Gastroesophageal sphincter (tissue), 4 donors: Measurements from ENCODE around the gene P4HA3. TPM values are rescaled to one million over a fixed set of nuclear protein-coding genes. Genes with fewer than 3 reads are reported as not detected.

Experiments used
- ATAC-seq: fragments of 150-250 bp; one replicate; pipeline ENCODE4 v1.9.1; 2016; ENCODE audit warnings: mild to moderate bottlenecking, moderate library complexity
- H3K27ac ChIP-seq, 4 donors: fragments of 200-600 bp; sonication (generic) in 3 of 4; 1 replicate in 3 of 4; 2 replicates in 1 of 4; pipeline ENCODE4 v1.5.1; 2016 to 2019
- H3K27me3 ChIP-seq: fragments of 200-600 bp; sonication (generic); one replicate; pipeline ENCODE4 v1.5.1; 2019
- H3K36me3 ChIP-seq, 2 donors: fragments of 200-600 bp; sonication (generic); one replicate each; pipeline ENCODE4 v1.5.1; 2019; ENCODE audit warnings: control low read depth in 1 of 2
- H3K4me1 ChIP-seq, 3 donors: fragments of 200-600 bp; sonication (generic); 1 replicate in 2 of 3; 2 replicates in 1 of 3; pipeline ENCODE4 v1.5.1; 2016 to 2019; ENCODE audit warnings: control low read depth in 2 of 3
- H3K4me3 ChIP-seq, 2 donors: fragments of 200-600 bp; sonication (generic); one replicate each; pipeline ENCODE4 v1.5.1; 2019; ENCODE audit warnings: mild to moderate bottlenecking in 1 of 2, moderate library complexity in 1 of 2
- H3K9me3 ChIP-seq, 3 donors: fragments of 200-600 bp; sonication (generic); one replicate each; pipeline ENCODE4 v1.5.1; 2017 to 2019; ENCODE audit warnings: control low read depth in 2 of 3
- CTCF ChIP-seq, 4 experiments: fragments of 200-600 bp in 2 of 4; fragments of 450-650 bp in 2 of 4; sonication (generic) in 1 of 4; IDR thresholded peaks; one replicate each; pipeline ENCODE4 v1.5.1; 2017 to 2019; ENCODE audit warnings: antibody characterized with exemption in 4 of 4, mild to moderate bottlenecking in 2 of 4, moderate library complexity in 2 of 4
- EP300 ChIP-seq: sonication (generic); formaldehyde crosslinking; IDR thresholded peaks from one replicate; pipeline ENCODE4 v1.6.1; 2017; ENCODE audit warnings: antibody characterized with exemption, mild to moderate bottlenecking
- POLR2A ChIP-seq, 2 donors: fragments of 450-650 bp; IDR thresholded peaks; one replicate each; pipeline ENCODE4 v1.6.1; 2017; ENCODE audit warnings: antibody characterized with exemption in 2 of 2, mild to moderate bottlenecking in 2 of 2, moderate library complexity in 1 of 2
- POLR2AphosphoS5 ChIP-seq: sonication (generic); formaldehyde crosslinking; IDR thresholded peaks from one replicate; pipeline ENCODE4 v1.6.1; 2017; ENCODE audit warnings: antibody characterized with exemption
- WGBS, 2 donors: methylation state at CpG; one replicate each; pipeline ENCODE4 v1.1.5; 2018; ENCODE audit warnings: low coverage in 1 of 2; 5-methylcytosine and 5-hydroxymethylcytosine counted together
- total RNA-seq, 4 donors: library from RNA; depleted of rRNA; stranded (reverse); fragments of >200 nt; gene quantifications; one replicate each; pipeline ENCODE4 v1.1.0, GENCODE V29; 2016

The P4HA3 gene
- total RNA-seq, 4 donors from 2014 or later, result 0.69 to 2.9 (median 0.94) TPM; not detected in 1

GRCh38 chr11:74345420-74345819 is 34.0 kb upstream of the P4HA3 start:
- Histone ChIP-seq H3K9me3 (no peaks in the 10 kb centered on the region), H3K4me3 (no peak overlapping the region), H3K27me3 (no peaks in the 10 kb centered on the region), H3K27ac (no peak overlapping the region), H3K4me1 (no peaks in the 10 kb centered on the region), H3K36me3 (peaks cover 0 to 4% of the 10 kb centered on the region in 2 donors)
- WGBS, 2 donors, result 15 to 26% methylated on average over 1 of the region's 1 CpG
- TF ChIP-seq POLR2AphosphoS5 (no peak), POLR2A (IDR thresholded peaks at IDR 0.05) (no peak), EP300 (no peak), CTCF (IDR thresholded peaks at IDR 0.05) (no peak)
- ATAC-seq, result no peak

- Histone ChIP-seq H3K4me3 (no peak overlapping the region), H3K9me3 (no peaks in the 10 kb centered on the region), H3K36me3 (peaks cover 0 to 10% of the 10 kb centered on the region in 2 donors), H3K4me1 (no peaks in the 10 kb centered on the region), H3K27ac (no peak overlapping the region), H3K27me3 (no peaks in the 10 kb centered on the region)
- TF ChIP-seq POLR2AphosphoS5 (no peak), CTCF (IDR thresholded peaks at IDR 0.05) (no peak), EP300 (no peak), POLR2A (IDR thresholded peaks at IDR 0.05) (no peak)
- 25 to 53% methylated on average over 1 of the region's 1 CpG for WGBS, 2 donors
- ATAC-seq, result no peak
These were observed 30.5 kb upstream of the P4HA3 start for GRCh38 chr11:74341921-74342320.

GRCh38 chr11:74339619-74340018 is 28.2 kb upstream of the P4HA3 start:
- Histone ChIP-seq H3K4me1 (no peaks in the 10 kb centered on the region), H3K4me3 (no peak overlapping the region), H3K27me3 (no peaks in the 10 kb centered on the region), H3K27ac (no peak overlapping the region), H3K36me3 (peaks cover 0 to 12% of the 10 kb centered on the region in 2 donors), H3K9me3 (no peaks in the 10 kb centered on the region)
- TF ChIP-seq EP300, result no peak
- ATAC-seq, result no peak

GRCh38 chr11:74338963-74339362 is 27.5 kb upstream of the P4HA3 start:
- peaks cover 0 to 12% of the 10 kb centered on the region in 2 donors for H3K36me3 ChIP-seq
- no peak overlapping the region for H3K27ac ChIP-seq
- no peaks in the 10 kb centered on the region for H3K4me1 ChIP-seq
- no peaks in the 10 kb centered on the region for H3K27me3 ChIP-seq
- no peak for ATAC-seq
- H3K9me3 ChIP-seq, result no peaks in the 10 kb centered on the region
- WGBS, 2 donors, result 61 to 82% methylated on average over 6 of the region's 6 CpGs
- H3K4me3 ChIP-seq, result no peak overlapping the region
- TF ChIP-seq EP300, result no peak
- TF ChIP-seq POLR2AphosphoS5, result no peak
- TF ChIP-seq CTCF (IDR thresholded peaks at IDR 0.05), result no peak
- no peak for TF ChIP-seq POLR2A (IDR thresholded peaks at IDR 0.05)

GRCh38 chr11:74333193-74333592 is 21.8 kb upstream of the P4HA3 start:
- no peaks in the 10 kb centered on the region for H3K27me3 ChIP-seq
- no peak for ATAC-seq
- TF ChIP-seq POLR2A (IDR thresholded peaks at IDR 0.05), result no peak
- TF ChIP-seq POLR2AphosphoS5, result no peak
- no peak for TF ChIP-seq CTCF (IDR thresholded peaks at IDR 0.05)
- TF ChIP-seq EP300, result no peak
- no peak overlapping the region for H3K4me3 ChIP-seq
- H3K9me3 ChIP-seq, result no peaks in the 10 kb centered on the region
- H3K36me3 ChIP-seq, result peaks cover 0 to 12% of the 10 kb centered on the region in 2 donors
- WGBS, 2 donors, result 93 to 100% methylated on average over 1 of the region's 1 CpG
- no peak overlapping the region for H3K27ac ChIP-seq
- H3K4me1 ChIP-seq, result peaks cover 0 to 5% (median 0%) of the 10 kb centered on the region in 3 donors
